HEK293 (cell line): ENCODE results near the gene DEF6.

Experiments
- CTCF ChIA-PET: fragments of 350-600 bp; formaldehyde crosslinking; extraction: SDS; loops from one replicate; lab custom pipeline; 2021; ENCODE audit warnings: antibody characterized with exemption; lab: Yijun Ruan, JAX
- POLR2A ChIA-PET: fragments of 300-600 bp; formaldehyde crosslinking; extraction: SDS; loops from one replicate; lab custom pipeline; 2020; ENCODE audit warnings: antibody characterized with exemption, inconsistent platforms; lab: Yijun Ruan, JAX
- H3K27ac ChIP-seq: fragments of 200-500 bp; sonication (Bioruptor generic); 2 replicates; pipeline ENCODE4 v1.5.1; 2014; ENCODE audit warnings: low read depth, low read length, control low read depth, inconsistent platforms; ENCODE audit errors: extremely low read depth
- H3K36me3 ChIP-seq, 2 experiments: fragments of 200-500 bp in 1 of 2; sonication (Bioruptor generic) in 1 of 2; 1 replicate in 1 of 2; 2 replicates in 1 of 2; pipeline ENCODE4 v1.5.1; 2014 to 2017; ENCODE audit warnings: inconsistent platforms in 2 of 2, low read length in 2 of 2; ENCODE audit not compliant: control insufficient read depth in 2 of 2, insufficient read depth in 1 of 2
- H3K4me1 ChIP-seq: fragments of 200-500 bp; sonication (Bioruptor generic); 2 replicates; pipeline ENCODE4 v1.5.1; 2014; ENCODE audit warnings: mild to moderate bottlenecking, low read length, inconsistent platforms; ENCODE audit not compliant: control insufficient read depth, insufficient read depth
- H3K4me3 ChIP-seq: 2 replicates; pipeline ENCODE4 v1.5.1; 2011; ENCODE audit warnings: low read depth, mild to moderate bottlenecking, control low read depth, low read length, moderate library complexity
- H3K9me3 ChIP-seq: fragments of 200-500 bp; sonication (Bioruptor generic); 2 replicates; pipeline ENCODE4 v1.5.1; 2014; ENCODE audit warnings: low read depth, low read length, inconsistent platforms; ENCODE audit not compliant: control insufficient read depth, insufficient read depth
- CTCF ChIP-seq: fragments of 450-650 bp; formaldehyde crosslinking; IDR thresholded peaks from 2 replicates; pipeline ENCODE4 v1.5.1; 2016; ENCODE audit warnings: missing biosample characterization, missing genetic modification characterization
- KLF16 ChIP-seq: fragments of 450-650 bp; formaldehyde crosslinking; IDR thresholded peaks from 2 replicates; pipeline ENCODE4 v1.5.1; 2017; ENCODE audit warnings: missing biosample characterization, missing genetic modification characterization
- TRIM28 ChIP-seq: IDR thresholded peaks from 2 replicates; pipeline ENCODE4 v1.6.1; 2011; ENCODE audit warnings: low read length, control low read depth, borderline replicate concordance
- ZBTB10 ChIP-seq: fragments of 450-650 bp; formaldehyde crosslinking; IDR thresholded peaks from 2 replicates; pipeline ENCODE4 v1.5.1; 2016; ENCODE audit warnings: missing biosample characterization, missing genetic modification characterization
- ZBTB17 ChIP-seq: fragments of 450-650 bp; formaldehyde crosslinking; IDR thresholded peaks from 2 replicates; pipeline ENCODE4 v1.5.1; 2016; ENCODE audit warnings: missing biosample characterization, missing genetic modification characterization
- ZNF112 ChIP-seq: fragments of 450-650 bp; formaldehyde crosslinking; IDR thresholded peaks from 2 replicates; pipeline ENCODE4 v1.5.0; 2017; ENCODE audit warnings: missing biosample characterization, missing genetic modification characterization
- ZNF202 ChIP-seq: fragments of 450-650 bp; formaldehyde crosslinking; IDR thresholded peaks from 2 replicates; pipeline ENCODE4 v1.5.1; 2016; ENCODE audit warnings: missing biosample characterization, missing genetic modification characterization, borderline replicate concordance
- ZNF561 ChIP-seq: fragments of 450-650 bp; IDR thresholded peaks from 2 replicates; pipeline ENCODE4 v1.5.1; 2018; ENCODE audit warnings: missing biosample characterization, missing genetic modification characterization, borderline replicate concordance
- ZNF600 ChIP-seq: fragments of 450-650 bp; formaldehyde crosslinking; IDR thresholded peaks from 2 replicates; pipeline ENCODE4 v1.5.1; 2016; ENCODE audit warnings: missing biosample characterization, missing genetic modification characterization
- ZNF692 ChIP-seq: fragments of 450-650 bp; formaldehyde crosslinking; IDR thresholded peaks from 2 replicates; pipeline ENCODE4 v1.5.1; 2016; ENCODE audit warnings: missing biosample characterization, missing genetic modification characterization
- TF ChIP-seq, protein P1 (sequence below): fragments of 450-650 bp; formaldehyde crosslinking; IDR thresholded peaks from 2 replicates; pipeline ENCODE4 v1.5.1; 2016; ENCODE audit warnings: missing biosample characterization, missing genetic modification characterization
- TF ChIP-seq, protein P2 (sequence below): fragments of 450-650 bp; IDR thresholded peaks from 2 replicates; pipeline ENCODE4 v1.5.1; 2018; ENCODE audit warnings: missing biosample characterization, mild to moderate bottlenecking, missing genetic modification characterization

The DEF6 gene, protein sequence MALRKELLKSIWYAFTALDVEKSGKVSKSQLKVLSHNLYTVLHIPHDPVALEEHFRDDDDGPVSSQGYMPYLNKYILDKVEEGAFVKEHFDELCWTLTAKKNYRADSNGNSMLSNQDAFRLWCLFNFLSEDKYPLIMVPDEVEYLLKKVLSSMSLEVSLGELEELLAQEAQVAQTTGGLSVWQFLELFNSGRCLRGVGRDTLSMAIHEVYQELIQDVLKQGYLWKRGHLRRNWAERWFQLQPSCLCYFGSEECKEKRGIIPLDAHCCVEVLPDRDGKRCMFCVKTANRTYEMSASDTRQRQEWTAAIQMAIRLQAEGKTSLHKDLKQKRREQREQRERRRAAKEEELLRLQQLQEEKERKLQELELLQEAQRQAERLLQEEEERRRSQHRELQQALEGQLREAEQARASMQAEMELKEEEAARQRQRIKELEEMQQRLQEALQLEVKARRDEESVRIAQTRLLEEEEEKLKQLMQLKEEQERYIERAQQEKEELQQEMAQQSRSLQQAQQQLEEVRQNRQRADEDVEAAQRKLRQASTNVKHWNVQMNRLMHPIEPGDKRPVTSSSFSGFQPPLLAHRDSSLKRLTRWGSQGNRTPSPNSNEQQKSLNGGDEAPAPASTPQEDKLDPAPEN

GRCh38 chr6:35297601-35298481 lies at the start of gene DEF6:
DEF6 (plus strand) TSS chr6:35297818; CDS start chr6:35297857, 39 bp downstream.
- no peaks in the 10 kb centered on the region for H3K4me1 ChIP-seq
- no peak within 1 kb of the TSS for H3K4me3 ChIP-seq
- H3K27ac ChIP-seq, result no peak within 1 kb of the TSS
- POLR2A ChIA-PET, result no interaction called here
- CTCF ChIA-PET, result interaction anchor here (0.7 to 5.9 kb wide), 10 partner anchors 8 to 439 kb away, joined by 3 to 74 read pairs (median 4); partner anchors contain the start of genes ARMC12 and FANCE
- H3K36me3 ChIP-seq, result peaks cover 0 to 26% of the 10 kb centered on the region in 2 experiments; a peak in 1 of 3 replicates
- H3K9me3 ChIP-seq, result no peaks in the 10 kb centered on the region
- TF ChIP-seq, protein P1, sequence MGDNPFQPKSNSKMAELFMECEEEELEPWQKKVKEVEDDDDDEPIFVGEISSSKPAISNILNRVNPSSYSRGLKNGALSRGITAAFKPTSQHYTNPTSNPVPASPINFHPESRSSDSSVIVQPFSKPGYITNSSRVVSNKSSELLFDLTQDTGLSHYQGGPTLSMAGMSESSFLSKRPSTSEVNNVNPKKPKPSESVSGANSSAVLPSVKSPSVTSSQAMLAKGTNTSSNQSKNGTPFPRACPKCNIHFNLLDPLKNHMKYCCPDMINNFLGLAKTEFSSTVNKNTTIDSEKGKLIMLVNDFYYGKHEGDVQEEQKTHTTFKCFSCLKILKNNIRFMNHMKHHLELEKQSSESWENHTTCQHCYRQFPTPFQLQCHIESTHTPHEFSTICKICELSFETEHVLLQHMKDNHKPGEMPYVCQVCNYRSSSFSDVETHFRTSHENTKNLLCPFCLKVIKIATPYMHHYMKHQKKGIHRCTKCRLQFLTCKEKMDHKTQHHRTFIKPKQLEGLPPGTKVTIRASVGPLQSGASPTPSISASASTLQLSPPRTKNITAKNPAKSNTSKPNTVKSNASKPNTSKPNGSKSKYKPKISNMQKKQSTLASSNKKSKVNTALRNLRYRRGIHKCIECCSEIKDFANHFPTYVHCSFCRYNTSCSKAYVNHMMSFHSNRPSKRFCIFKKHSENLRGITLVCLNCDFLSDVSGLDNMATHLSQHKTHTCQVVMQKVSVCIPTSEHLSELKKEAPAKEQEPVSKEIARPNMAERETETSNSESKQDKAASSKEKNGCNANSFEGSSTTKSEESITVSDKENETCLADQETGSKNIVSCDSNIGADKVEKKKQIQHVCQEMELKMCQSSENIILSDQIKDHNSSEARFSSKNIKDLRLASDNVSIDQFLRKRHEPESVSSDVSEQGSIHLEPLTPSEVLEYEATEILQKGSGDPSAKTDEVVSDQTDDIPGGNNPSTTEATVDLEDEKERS (tag by site-specific recombination), result no peak
- no peak for TF ChIP-seq ZNF692 (tag by site-specific recombination)
- no peak for TF ChIP-seq ZNF112 (tag by site-specific recombination)
- no peak for TF ChIP-seq ZNF561 (tag by site-specific recombination)
- no peak for TF ChIP-seq ZNF202 (tag by site-specific recombination)
- peak; percentile 62; the same call in 1 of the 2 replicates for TF ChIP-seq ZNF600 (tag by site-specific recombination)
- no peak for TF ChIP-seq ZBTB10
- TF ChIP-seq CTCF (tag by site-specific recombination), result 0 out of 2 replicates have a peak, but pooled peaks have one; percentile 45
- no peak for TF ChIP-seq KLF16 (tag by site-specific recombination)
- TF ChIP-seq ZBTB17, result peak; percentile 66
- TF ChIP-seq, protein P2, sequence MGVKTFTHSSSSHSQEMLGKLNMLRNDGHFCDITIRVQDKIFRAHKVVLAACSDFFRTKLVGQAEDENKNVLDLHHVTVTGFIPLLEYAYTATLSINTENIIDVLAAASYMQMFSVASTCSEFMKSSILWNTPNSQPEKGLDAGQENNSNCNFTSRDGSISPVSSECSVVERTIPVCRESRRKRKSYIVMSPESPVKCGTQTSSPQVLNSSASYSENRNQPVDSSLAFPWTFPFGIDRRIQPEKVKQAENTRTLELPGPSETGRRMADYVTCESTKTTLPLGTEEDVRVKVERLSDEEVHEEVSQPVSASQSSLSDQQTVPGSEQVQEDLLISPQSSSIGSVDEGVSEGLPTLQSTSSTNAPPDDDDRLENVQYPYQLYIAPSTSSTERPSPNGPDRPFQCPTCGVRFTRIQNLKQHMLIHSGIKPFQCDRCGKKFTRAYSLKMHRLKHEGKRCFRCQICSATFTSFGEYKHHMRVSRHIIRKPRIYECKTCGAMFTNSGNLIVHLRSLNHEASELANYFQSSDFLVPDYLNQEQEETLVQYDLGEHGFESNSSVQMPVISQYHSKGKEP, result peak; percentile 71
- peak; percentile 31; the same call in 1 of the 2 replicates for TF ChIP-seq TRIM28
